Upper lobe of left lung (tissue), 4 donors: Measurements from ENCODE around the gene IGF2R.

ENCODE experiments used
- CTCF ChIP-seq, 6 experiments: fragments of 450-650 bp in 4 of 6; fragments of 200-600 bp in 2 of 6; sonication (generic) in 2 of 6; IDR thresholded peaks; one replicate each; pipeline ENCODE4 v1.5.1; 2016 to 2019; ENCODE audit warnings: antibody characterized with exemption in 6 of 6
- EP300 ChIP-seq, 4 donors: sonication (generic); formaldehyde crosslinking; IDR thresholded peaks; one replicate each; pipeline ENCODE4 v1.5.1; 2017; ENCODE audit warnings: antibody characterized with exemption in 4 of 4, control low read depth in 2 of 4
- POLR2A ChIP-seq, 4 donors: fragments of 450-650 bp; IDR thresholded peaks; one replicate each; pipeline ENCODE4 v1.5.1; 2016 to 2017; ENCODE audit warnings: antibody characterized with exemption in 4 of 4, mild to moderate bottlenecking in 2 of 4
- POLR2AphosphoS5 ChIP-seq, 2 donors: sonication (generic); formaldehyde crosslinking; IDR thresholded peaks; one replicate each; pipeline ENCODE4 v1.5.1; 2017; ENCODE audit warnings: antibody characterized with exemption in 2 of 2

- TF ChIP-seq CTCF (IDR thresholded peaks at IDR 0.05) (no peak), POLR2A (IDR thresholded peaks at IDR 0.05) (no peak), POLR2AphosphoS5 (IDR thresholded peaks at IDR 0.05) (no peak), EP300 (IDR thresholded peaks at IDR 0.05) (no peak)
These were observed 166.1 kb downstream of the IGF2R start for GRCh38 chr6:160134779-160135547.
